LNCaP clone FGC (cell line): ENCODE results near the gene SPEM1.

Experiments
- DNase-seq: peaks from one replicate; pipeline ENCODE4 v3.0.0-alpha.2; 2011; ENCODE audit warnings: low read depth
- H3K4me3 ChIP-seq: 2 replicates; pipeline ENCODE4 v1.5.1; 2011; ENCODE audit warnings: mild to moderate bottlenecking, low read depth, low read length, control low read depth
- TF ChIP-seq, protein P1 (sequence below): IDR thresholded peaks from 2 replicates; pipeline ENCODE4 v1.5.1; 2012; ENCODE audit warnings: mild to moderate bottlenecking; ENCODE audit not compliant: control insufficient read depth, insufficient read depth; ENCODE audit errors: extremely low read depth

Gene SPEM1

DNA sequence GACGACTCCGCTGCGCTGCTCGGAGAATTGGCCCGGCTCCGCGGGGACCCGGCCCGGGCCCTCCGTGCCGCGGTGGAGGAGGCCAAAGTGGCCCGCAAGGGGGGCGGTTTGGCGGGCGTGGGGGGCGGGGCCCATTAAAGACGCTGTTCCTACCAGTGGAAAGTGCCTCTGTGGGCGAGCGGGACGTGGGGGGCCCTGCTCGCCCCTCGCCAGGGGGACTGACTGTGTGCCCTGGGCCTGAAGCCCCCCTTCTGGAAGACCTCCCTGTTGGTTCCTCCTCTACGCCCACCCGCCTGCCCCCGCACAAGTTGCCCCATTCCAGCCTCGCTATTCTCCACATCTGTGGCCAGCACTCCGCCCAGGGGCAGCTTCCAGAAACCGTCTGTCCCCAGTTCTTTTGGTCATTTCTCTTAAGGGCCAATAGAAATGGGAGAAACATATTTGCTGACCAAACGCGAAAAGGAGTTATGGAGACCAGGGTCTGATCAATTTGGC lies 17.3 kb downstream of the SPEM1 start:
- DNase-seq: no peak
- no peak overlapping the region for H3K4me3 ChIP-seq
- TF ChIP-seq, protein P1, sequence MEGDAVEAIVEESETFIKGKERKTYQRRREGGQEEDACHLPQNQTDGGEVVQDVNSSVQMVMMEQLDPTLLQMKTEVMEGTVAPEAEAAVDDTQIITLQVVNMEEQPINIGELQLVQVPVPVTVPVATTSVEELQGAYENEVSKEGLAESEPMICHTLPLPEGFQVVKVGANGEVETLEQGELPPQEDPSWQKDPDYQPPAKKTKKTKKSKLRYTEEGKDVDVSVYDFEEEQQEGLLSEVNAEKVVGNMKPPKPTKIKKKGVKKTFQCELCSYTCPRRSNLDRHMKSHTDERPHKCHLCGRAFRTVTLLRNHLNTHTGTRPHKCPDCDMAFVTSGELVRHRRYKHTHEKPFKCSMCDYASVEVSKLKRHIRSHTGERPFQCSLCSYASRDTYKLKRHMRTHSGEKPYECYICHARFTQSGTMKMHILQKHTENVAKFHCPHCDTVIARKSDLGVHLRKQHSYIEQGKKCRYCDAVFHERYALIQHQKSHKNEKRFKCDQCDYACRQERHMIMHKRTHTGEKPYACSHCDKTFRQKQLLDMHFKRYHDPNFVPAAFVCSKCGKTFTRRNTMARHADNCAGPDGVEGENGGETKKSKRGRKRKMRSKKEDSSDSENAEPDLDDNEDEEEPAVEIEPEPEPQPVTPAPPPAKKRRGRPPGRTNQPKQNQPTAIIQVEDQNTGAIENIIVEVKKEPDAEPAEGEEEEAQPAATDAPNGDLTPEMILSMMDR: no peak

DNA sequence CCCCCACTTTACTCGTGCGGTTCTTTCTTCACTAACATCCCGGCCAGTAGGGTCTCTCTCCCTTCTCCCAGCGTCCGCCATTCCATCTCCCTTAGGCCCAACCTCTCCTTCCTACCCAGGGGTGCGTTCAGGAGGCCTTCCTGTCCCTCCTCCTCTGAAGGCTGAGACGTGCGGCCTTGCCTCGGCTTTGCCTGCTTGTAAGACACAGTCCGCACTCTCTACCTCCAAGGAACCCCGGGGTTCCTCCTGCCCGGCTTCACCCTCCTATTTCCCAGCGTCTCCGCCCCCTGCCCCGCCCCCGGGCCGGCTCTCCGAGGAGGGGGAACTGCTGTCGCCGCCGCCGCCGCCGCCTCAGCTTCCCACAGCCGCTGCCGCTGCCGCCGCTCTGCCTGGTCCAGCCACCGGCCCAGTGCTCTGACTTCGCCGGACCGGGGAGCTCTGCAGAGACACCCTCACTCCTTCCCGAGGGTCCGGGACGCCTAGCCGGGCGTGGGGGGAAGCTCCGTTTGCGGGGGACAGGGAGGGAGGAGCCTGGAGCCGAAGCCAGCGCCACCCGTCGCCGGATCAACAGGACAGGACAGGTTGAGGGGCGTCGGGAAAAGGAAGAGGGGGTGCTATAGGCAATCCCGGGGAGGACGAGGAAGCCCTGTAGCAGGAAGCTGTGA lies 18.0 kb downstream of the SPEM1 start:
- TF ChIP-seq, protein P1: no peak
- no peak overlapping the region for H3K4me3 ChIP-seq
- DNase-seq: no peak

DNA sequence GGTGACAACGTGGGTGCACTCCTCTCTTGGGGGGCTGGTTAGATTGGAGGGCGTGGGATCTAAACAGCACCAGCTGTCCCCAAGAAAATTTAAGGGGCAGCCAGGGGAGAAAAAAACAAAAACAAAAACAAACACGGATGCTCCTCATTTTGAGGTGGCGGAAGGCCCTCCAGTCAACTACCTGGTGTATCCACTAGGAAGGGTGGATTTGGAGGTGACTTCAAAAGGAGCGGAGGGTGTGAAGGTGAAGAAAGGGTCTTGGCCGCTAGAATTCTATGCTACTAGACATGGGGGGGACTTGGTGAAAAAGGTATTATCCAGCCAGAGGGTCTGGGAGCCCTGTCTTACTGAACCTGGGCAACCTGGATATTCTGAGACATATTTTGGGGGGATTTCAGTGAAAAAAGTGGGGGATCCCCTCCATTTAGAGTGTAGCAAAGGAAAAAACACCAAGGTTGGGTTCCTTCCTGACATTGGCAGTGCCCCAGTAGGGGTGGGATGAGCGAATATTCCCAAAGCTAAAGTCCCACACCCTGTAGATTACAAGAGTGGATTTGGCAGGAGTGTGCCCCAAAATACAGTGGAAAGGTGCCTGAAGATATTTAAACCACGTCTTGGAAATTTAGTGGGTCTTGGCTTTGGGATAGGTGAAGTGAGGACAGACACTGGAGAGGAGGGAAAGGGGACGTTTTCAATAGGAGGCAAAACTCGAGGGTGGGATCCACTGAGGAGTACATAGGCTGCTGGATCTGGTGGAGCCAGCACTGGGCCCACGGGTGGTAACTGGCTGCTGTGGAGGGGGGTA lies 18.7 kb downstream of the SPEM1 start:
- no peak overlapping the region for H3K4me3 ChIP-seq
- no peak for DNase-seq
- TF ChIP-seq, protein P1: no peak

DNA sequence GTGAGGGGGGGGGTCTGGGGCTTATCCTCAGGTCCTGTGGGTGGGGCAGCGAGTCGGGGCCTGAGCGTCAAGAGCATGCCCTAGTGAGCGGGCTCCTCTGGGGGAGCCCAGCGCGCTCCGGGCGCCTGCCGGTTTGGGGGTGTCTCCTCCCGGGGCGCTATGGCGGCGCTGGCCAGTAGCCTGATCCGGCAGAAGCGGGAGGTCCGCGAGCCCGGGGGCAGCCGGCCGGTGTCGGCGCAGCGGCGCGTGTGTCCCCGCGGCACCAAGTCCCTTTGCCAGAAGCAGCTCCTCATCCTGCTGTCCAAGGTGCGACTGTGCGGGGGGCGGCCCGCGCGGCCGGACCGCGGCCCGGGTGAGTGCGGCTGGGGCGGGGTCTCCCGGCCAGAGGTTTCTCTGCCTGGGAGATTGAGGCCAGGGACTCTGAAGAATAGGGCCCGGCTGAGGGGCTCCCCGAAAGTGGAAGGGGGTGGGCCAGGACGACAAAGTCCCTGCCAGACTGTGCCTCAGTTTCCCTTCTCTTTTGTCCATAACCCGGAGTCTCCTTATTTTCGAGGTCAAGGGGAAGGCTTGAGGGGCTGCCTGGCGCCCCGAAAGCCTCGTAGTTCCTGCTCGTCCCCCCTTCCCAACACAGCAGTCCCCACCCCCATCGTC lies 19.5 kb downstream of the SPEM1 start, which contains the start of gene FGF11:
Gene FGF11 (plus strand): TSS at position 51 of the 651 bp plus-strand sequence. CDS start 109 bp downstream, at position 160.
- peak within 1 kb of the TSS; percentile 13; the same call in 1 of the 2 replicates for H3K4me3 ChIP-seq
- no peak for DNase-seq
- TF ChIP-seq, protein P1: no peak

DNA sequence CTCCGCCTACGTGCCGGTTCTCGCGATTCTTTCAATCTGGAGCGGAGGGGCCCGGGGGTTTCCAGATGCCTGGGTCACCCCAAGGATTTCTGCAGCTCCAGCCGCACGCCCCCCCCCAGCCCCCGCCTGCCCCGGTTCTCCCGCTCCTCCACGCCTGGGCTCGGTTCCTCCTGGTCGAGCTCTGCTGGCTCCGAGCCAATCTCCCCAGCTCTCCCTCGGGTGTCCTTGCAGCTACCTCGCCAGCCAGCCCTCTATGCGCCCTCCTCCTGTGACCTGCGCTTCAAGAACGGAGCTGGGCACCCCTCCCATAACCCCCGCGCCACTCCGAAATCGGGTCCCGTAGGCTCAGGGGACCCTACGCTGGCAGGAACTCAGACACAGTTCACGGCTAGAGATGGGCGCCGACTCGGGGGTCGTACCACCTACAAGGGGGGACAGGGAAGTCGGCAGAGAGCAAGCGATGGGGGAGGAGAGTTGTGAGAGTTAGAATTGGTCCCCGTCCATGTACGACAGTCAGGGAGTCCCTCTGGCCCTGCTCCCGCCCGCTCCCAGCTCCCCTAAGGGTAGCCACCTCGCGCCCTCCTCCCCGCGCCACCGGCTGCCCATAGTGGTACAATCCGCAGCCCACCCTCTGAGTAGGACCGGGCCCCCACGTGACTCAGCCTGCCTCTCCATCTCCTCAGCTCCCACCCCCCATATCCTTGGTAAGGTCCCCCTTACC lies 20.1 kb downstream of the SPEM1 start:
- TF ChIP-seq, protein P1: no peak
- no peak for DNase-seq
- H3K4me3 ChIP-seq: no peak overlapping the region

DNA sequence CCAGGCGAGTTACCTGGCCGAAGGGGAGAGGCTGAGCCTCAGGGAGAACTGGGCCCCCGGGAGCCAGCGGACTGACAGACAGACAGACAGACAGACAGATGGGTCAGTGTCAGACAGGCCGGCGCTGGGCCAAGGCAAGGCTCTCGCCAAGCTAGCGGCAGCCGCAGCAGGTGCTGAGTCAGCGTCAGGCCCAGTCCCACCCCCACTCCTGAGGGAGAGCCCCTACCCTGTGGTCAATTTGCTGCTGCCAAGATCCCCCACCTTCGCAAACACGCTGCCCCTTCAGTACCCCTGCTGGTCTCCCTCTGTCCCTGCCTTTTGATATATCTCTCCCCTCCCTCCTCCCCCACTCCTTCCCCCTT lies 20.7 kb downstream of the SPEM1 start:
- TF ChIP-seq, protein P1: no peak
- no peak overlapping the region for H3K4me3 ChIP-seq
- no peak for DNase-seq
